Stimulated activated CD8-positive, alpha-beta memory T cell treated with anti-CD3 and anti-CD28 coated beads, Interleukin-7, amount 100 ng/mL, for 48 hours (primary cell): ENCODE measurements around the gene MYL11.
"Not testable (repeated sequence)": the region's sequence is repeated elsewhere in the genome, so short reads cannot be mapped to it uniquely, and the experiment has no call there.

ENCODE experiments used
- DNase-seq, 2 donors: peaks; one replicate each; pipeline ENCODE4 v3.0.0-alpha.2; 2020; ENCODE audit warnings: low read depth in 1 of 2; ENCODE audit errors: extremely low read depth in 1 of 2

The MYL11 gene

GRCh38 chr16:30374538-30374937 is at the start of gene MYL11:
Gene MYL11, plus strand, starts transcription at chr16:30374802. Its CDS starts 56 bp downstream, at chr16:30374858.
- DNase-seq: no peak

GRCh38 chr16:30334473-30334989 is 40.1 kb upstream of the MYL11 start:
- DNase-seq: peak; percentile 75 to 80

GRCh38 chr16:30335028-30335597 is 39.5 kb upstream of the MYL11 start:
- peak; percentile 68 to 77 for DNase-seq

GRCh38 chr16:30335598-30336474 is 38.8 kb upstream of the MYL11 start:
- no peak for DNase-seq

GRCh38 chr16:30337964-30338357 is 36.6 kb upstream of the MYL11 start:
- DNase-seq: not testable (repeated sequence)

GRCh38 chr16:30338715-30339114 is 35.9 kb upstream of the MYL11 start:
- DNase-seq: not testable (repeated sequence)

GRCh38 chr16:30340621-30341020 is 34.0 kb upstream of the MYL11 start:
- no peak for DNase-seq

GRCh38 chr16:30341971-30342370 is 32.6 kb upstream of the MYL11 start:
- DNase-seq: not testable (repeated sequence)

GRCh38 chr16:30342751-30343490 is 31.7 kb upstream of the MYL11 start:
- no peak for DNase-seq

GRCh38 chr16:30343491-30343820 is 31.1 kb upstream of the MYL11 start:
- not testable (repeated sequence) for DNase-seq

GRCh38 chr16:30346286-30346685 is 28.3 kb upstream of the MYL11 start:
- DNase-seq: no peak

GRCh38 chr16:30348113-30348512 is 26.5 kb upstream of the MYL11 start:
- DNase-seq: no peak

GRCh38 chr16:30348929-30349328 is 25.7 kb upstream of the MYL11 start:
- no peak for DNase-seq

GRCh38 chr16:30349675-30350074 is 24.9 kb upstream of the MYL11 start:
- no peak for DNase-seq

- no peak for DNase-seq
These were observed 24.3 kb upstream of the MYL11 start for GRCh38 chr16:30350134-30350871.

GRCh38 chr16:30351001-30351441 is 23.6 kb upstream of the MYL11 start:
- DNase-seq: no peak

- DNase-seq: no peak
These were observed 22.8 kb upstream of the MYL11 start for GRCh38 chr16:30351586-30352419.

GRCh38 chr16:30352488-30353401 is 21.9 kb upstream of the MYL11 start:
- no peak for DNase-seq
